Ishikawa (cell line): Measurements from ENCODE around the gene ABLIM2.

Source experiments
- CEBPB ChIP-seq: IDR thresholded peaks from 2 replicates; pipeline ENCODE4 v1.6.1; 2012
- CREB1 ChIP-seq: IDR thresholded peaks from 2 replicates; pipeline ENCODE4 v1.6.1; 2012; ENCODE audit warnings: low read depth
- EGR1 ChIP-seq: IDR thresholded peaks from 2 replicates; pipeline ENCODE4 v1.6.1; 2012
- EP300 ChIP-seq: IDR thresholded peaks from 2 replicates; pipeline ENCODE4 v1.6.1; 2012; ENCODE audit warnings: borderline replicate concordance
- FOXM1 ChIP-seq: IDR thresholded peaks from 2 replicates; pipeline ENCODE4 v1.6.1; 2012; ENCODE audit warnings: low read depth, borderline replicate concordance
- NFIC ChIP-seq: IDR thresholded peaks from 2 replicates; pipeline ENCODE4 v1.6.1; 2012
- RAD21 ChIP-seq: IDR thresholded peaks from 2 replicates; pipeline ENCODE4 v1.6.1; 2012; ENCODE audit warnings: low read depth
- REST ChIP-seq: IDR thresholded peaks from 2 replicates; pipeline ENCODE4 v1.6.1; 2012; ENCODE audit warnings: low read depth, mild to moderate bottlenecking
- TAF1 ChIP-seq: IDR thresholded peaks from 2 replicates; pipeline ENCODE4 v1.6.1; 2012; ENCODE audit warnings: low read depth, mild to moderate bottlenecking
- TCF12 ChIP-seq: IDR thresholded peaks from 2 replicates; pipeline ENCODE4 v1.6.1; 2012; ENCODE audit warnings: low read depth
- TEAD4 ChIP-seq: IDR thresholded peaks from 2 replicates; pipeline ENCODE4 v1.6.1; 2012
- USF1 ChIP-seq: IDR thresholded peaks from 2 replicates; pipeline ENCODE4 v1.6.1; 2012
- YY1 ChIP-seq: IDR thresholded peaks from 2 replicates; pipeline ENCODE4 v1.6.1; 2012; ENCODE audit warnings: low read depth
- ZBTB7A ChIP-seq: IDR thresholded peaks from 2 replicates; pipeline ENCODE4 v1.6.1; 2012; ENCODE audit warnings: low read depth
- TF ChIP-seq, protein P1 (sequence below): IDR thresholded peaks from 2 replicates; pipeline ENCODE4 v1.6.1; 2012

Gene ABLIM2

GRCh38 chr4:8181119-8181518, 22.5 kb upstream of the ABLIM2 start:
- TF ChIP-seq CREB1 = no peak

DNA sequence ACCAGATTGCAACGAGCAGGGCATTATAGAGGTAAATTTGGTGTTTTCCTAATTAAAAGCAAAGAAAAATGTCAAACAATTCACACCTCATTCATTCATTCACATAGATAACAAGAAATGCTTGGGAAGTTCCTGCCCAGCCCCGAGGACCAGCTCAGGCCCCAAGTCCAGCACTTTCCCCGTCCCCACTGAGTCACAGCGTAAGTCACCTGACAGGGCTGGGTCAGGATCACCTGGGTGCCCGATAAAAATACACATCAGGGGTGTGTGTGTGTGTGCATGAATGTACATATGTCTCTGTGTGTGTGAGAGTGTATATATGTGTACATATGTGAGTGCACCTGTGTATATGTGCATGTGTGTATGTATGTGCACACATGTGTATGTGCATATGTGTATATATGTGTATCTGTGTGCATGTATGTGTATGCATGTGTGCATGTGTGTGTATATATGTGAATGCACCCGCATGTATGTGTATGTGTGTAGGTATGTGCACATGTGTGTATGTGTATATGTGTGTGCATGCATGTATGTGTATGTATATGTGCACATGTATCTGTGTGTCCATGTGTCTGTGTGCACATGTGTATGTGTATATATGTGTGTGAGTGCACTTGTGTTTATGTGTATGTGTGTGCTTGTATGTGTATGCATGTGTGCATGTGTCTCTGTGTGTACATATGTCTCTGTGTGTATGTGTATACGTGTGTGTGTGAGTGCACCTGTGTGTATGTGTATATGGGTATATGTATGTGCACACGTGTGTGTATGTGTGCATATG, 21.9 kb upstream of the ABLIM2 start:
- TF ChIP-seq, protein P1, sequence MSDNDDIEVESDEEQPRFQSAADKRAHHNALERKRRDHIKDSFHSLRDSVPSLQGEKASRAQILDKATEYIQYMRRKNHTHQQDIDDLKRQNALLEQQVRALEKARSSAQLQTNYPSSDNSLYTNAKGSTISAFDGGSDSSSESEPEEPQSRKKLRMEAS = no peak
- TF ChIP-seq EGR1 = no peak
- TF ChIP-seq REST = no peak
- TF ChIP-seq TAF1 = no peak
- TF ChIP-seq CREB1 = no peak
- no peak for TF ChIP-seq ZBTB7A
- no peak for TF ChIP-seq TEAD4
- TF ChIP-seq NFIC = no peak
- no peak for TF ChIP-seq FOXM1
- no peak for TF ChIP-seq CEBPB
- no peak for TF ChIP-seq EP300
- no peak for TF ChIP-seq RAD21

DNA sequence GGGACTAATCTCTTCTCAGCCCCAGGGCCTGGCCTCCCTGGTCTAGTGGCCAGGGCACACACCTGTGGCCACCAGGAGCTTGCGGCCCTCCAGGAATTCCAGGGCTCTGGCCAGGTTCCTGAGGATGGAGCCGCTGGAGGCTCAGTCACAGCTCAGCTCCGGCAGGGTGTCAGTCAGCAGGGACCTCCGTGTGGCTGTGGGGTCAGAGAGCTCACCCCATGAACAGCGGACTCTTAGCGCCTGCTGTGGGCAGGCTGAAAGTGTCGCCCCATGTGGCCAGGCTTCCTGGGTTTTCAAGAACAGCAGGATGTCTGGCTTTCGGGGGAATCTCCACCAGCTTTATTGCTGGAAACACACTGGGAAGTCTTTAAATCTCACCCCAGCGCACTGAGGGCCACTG, 21.2 kb upstream of the ABLIM2 start:
- TF ChIP-seq TCF12 (0 out of 2 replicates have a peak, but pooled peaks have one; percentile 10), FOXM1 (no peak)

DNA sequence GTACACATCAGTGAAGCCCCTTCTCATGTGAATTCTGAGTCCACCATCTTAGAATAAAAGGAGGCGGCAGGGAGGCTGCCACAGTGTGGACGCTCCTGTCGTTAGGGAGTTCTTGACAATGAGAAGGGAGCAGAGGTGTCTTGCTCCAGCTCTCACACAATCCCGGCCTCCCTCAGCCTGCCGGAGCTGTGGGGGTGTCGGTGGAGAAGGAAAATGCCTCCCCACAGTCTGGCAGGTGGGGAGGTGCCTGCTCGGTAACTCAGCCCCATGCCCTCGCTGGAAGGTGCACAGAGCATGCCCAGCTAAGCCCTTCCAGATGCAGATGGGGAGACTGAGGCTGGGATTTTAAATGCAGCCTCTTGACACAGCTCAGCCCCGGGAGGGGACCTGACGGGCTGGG, 20.5 kb upstream of the ABLIM2 start:
- no peak for TF ChIP-seq EGR1
- TF ChIP-seq NFIC = no peak
- TF ChIP-seq YY1 = no peak
- no peak for TF ChIP-seq REST
- TF ChIP-seq TAF1 = no peak
- TF ChIP-seq RAD21 = no peak
- no peak for TF ChIP-seq CREB1
- TF ChIP-seq USF1 = no peak
- no peak for TF ChIP-seq TEAD4
- TF ChIP-seq TCF12 = no peak

DNA sequence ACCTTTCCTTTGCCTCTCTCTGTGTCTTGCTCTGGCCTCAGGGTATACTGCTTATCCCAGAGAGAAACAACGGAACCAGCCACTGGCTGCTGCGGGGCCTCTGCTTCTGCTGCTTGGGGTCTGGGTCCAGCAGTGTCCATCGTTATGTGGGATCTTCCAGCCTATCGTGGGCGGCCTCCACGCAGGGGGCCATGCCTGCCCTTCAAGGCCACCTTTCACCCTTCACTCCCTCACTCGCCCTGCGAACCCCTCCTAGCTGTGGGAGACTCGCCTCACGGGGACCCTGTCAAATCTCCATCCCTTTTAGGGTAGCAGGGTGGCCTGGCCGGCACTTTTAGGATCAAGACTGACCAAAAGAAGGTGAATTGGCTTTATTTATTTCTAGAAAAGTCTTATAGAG, 19.3 kb upstream of the ABLIM2 start:
- TF ChIP-seq USF1 (no peak), EGR1 (no peak)

GRCh38 chr4:8177552-8177951, 18.9 kb upstream of the ABLIM2 start:
- TF ChIP-seq NFIC (no peak), REST (no peak)
